IPS-NIHi11 (cell line): ENCODE results near the gene JARID2.

Source experiments
- DNase-seq: peaks from one replicate; pipeline ENCODE4 v3.0.0; 2012; ENCODE audit warnings: mixed read lengths, low spot score

Gene JARID2

GRCh38 chr6:15510536-15511247, 264.8 kb downstream of the JARID2 start:
- no peak for DNase-seq

- no peak for DNase-seq
Measured at GRCh38 chr6:15511248-15512125, 265.6 kb downstream of the JARID2 start.

GRCh38 chr6:15512126-15512525, 266.3 kb downstream of the JARID2 start:
- no peak for DNase-seq

GRCh38 chr6:15512721-15513120, 266.9 kb downstream of the JARID2 start:
- no peak for DNase-seq

GRCh38 chr6:15513131-15513771, 267.4 kb downstream of the JARID2 start:
- DNase-seq: no peak

GRCh38 chr6:15513801-15514711, 268.2 kb downstream of the JARID2 start:
- no peak for DNase-seq

- DNase-seq: no peak
Measured at GRCh38 chr6:15515226-15515625, 269.4 kb downstream of the JARID2 start.

GRCh38 chr6:15515660-15516375, 269.9 kb downstream of the JARID2 start:
- no peak for DNase-seq

- no peak for DNase-seq
Measured at GRCh38 chr6:15516378-15516777, 270.5 kb downstream of the JARID2 start.

- DNase-seq: no peak
Measured at GRCh38 chr6:15516923-15517560, 271.2 kb downstream of the JARID2 start.

GRCh38 chr6:15517600-15517999, 271.7 kb downstream of the JARID2 start:
- DNase-seq: no peak

GRCh38 chr6:15518057-15518456, 272.2 kb downstream of the JARID2 start:
- DNase-seq: no peak

GRCh38 chr6:15518878-15519277, 273.0 kb downstream of the JARID2 start:
- no peak for DNase-seq

GRCh38 chr6:15519681-15520080, 273.8 kb downstream of the JARID2 start:
- DNase-seq: no peak

- DNase-seq: no peak
Measured at GRCh38 chr6:15520626-15521203, 274.8 kb downstream of the JARID2 start.

GRCh38 chr6:15521582-15521981, 275.7 kb downstream of the JARID2 start:
- no peak for DNase-seq

- no peak for DNase-seq
Measured at GRCh38 chr6:15522026-15522425, 276.2 kb downstream of the JARID2 start.

GRCh38 chr6:15522427-15522826, 276.6 kb downstream of the JARID2 start:
- DNase-seq: no peak

- no peak for DNase-seq
Measured at GRCh38 chr6:15522856-15523529, 277.1 kb downstream of the JARID2 start.
